SHP77 (cell line): ENCODE data around the gene SKI.

Experiments used
- DNase-seq, 2 experiments: peaks; one replicate each; lab custom pipeline; 2025; lab: John Stamatoyannopoulos, UW

Gene SKI

GRCh38 chr1:2229911-2230731, 2.0 kb downstream of the SKI start:
- DNase-seq, result no peak

GRCh38 chr1:2230781-2231531, 2.8 kb downstream of the SKI start:
- DNase-seq, result no peak

DNA sequence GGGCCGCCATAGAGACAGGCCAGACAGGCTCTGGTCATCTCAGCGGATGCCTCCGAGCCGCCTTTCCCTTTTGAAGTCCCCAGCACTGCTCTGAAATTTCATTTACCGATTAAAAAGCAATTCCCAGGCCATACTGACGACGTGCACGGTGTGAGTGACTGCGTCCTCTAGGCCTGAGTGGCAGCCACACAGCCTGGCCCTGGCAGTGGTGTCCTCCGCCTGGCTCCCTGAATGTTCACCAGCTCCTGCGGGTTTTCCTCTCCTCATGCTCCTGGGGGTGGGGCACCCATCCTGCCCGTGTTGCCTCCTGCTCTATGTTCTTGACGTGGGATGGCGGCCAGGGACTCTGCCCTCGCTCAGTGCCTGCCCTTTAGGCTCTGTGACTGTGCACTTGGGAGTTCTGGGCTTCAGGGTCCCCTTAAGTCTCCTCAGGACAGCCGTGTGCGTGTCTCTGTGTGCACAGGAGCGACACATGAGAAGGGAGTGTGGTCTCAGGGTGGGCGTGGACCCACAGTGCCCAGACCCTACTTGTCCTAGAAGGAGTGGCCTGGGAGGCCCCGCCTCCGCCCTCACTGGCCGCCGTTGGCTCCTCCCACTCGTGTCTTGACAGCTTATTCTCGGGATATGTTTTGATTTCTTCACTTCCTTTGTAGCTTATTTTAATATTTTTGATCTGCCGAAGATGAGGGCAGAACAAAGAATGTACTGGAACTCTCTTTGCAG, 3.6 kb downstream of the SKI start:
- DNase-seq, result no peak

GRCh38 chr1:2232255-2232915, 4.3 kb downstream of the SKI start:
- DNase-seq, result no peak

GRCh38 chr1:2232916-2233438, 4.9 kb downstream of the SKI start:
- no peak for DNase-seq

DNA sequence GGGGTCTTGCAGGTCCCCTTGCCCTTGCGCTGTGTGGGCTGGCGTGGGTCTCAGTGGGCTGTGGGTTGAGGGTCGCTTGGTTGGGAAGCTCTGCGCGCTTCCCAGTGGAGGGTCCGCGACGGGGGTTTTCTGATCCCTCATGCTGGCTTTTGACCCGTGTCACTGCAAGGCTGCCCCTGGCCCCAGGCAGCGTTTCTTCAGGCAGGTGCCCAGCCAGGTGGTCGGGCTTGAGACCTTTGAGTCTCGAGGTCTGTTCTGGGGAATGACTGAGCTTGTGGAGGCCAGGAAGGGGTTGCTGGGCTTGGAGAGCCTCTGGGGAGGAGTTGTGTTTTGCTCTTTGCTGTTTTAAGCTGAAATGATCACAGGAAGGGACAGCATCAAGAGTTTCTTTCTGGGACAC, 5.3 kb downstream of the SKI start:
- no peak for DNase-seq

- no peak for DNase-seq
These were observed 6.1 kb downstream of the SKI start for GRCh38 chr1:2233997-2234761.

DNA sequence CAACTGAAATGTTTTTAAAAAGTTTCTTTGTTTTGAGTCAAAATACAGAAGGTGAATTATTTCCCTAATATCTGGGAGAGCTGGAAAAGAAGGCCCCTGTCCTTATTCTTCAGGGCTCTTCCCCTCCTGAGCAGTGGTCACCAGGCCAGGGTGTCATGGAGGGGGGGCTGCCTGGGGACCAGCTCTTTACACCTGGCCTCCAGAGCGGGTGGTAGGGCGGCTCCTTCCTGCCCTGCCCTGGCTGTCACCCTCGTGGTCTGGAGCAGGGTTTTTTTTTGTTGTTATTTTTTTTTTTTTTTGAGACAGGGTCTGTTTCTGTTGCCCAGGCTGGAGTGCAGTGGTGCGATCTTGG, 6.6 kb downstream of the SKI start:
- DNase-seq, result no peak

DNA sequence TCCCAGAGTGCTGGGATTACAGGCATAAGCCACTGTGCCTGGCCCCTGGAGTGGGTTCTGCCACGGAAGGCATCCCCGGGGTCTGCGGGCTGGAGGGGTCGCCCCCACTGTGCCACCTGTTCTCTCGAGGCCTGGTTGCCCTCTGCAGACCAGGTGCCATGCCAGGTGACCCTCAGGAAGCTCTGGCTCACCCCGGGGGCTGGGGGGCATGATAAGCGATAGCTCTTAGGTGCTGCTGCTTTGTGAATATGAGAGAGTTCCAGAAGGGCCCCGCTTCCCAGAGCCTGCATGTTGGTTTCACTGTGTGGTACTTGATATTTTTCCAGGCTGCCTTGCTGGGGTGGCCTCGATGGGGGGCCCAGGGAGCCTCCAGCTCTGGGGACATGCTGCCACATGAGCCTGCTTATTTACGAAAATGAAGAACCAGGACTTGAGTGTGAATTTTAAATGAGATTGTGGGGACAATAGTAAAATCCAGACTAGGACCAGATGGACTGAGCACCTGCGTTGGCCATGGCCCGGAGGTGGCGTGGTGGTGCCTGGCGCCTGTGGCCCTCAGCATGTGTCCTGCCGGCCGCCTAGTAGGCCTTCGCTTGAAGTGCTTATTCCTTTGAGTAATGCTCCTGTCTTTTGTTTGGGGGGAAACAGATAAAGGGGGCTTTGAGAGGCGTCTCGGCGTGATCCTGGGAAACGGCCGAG, 7.3 kb downstream of the SKI start:
- no peak for DNase-seq

DNA sequence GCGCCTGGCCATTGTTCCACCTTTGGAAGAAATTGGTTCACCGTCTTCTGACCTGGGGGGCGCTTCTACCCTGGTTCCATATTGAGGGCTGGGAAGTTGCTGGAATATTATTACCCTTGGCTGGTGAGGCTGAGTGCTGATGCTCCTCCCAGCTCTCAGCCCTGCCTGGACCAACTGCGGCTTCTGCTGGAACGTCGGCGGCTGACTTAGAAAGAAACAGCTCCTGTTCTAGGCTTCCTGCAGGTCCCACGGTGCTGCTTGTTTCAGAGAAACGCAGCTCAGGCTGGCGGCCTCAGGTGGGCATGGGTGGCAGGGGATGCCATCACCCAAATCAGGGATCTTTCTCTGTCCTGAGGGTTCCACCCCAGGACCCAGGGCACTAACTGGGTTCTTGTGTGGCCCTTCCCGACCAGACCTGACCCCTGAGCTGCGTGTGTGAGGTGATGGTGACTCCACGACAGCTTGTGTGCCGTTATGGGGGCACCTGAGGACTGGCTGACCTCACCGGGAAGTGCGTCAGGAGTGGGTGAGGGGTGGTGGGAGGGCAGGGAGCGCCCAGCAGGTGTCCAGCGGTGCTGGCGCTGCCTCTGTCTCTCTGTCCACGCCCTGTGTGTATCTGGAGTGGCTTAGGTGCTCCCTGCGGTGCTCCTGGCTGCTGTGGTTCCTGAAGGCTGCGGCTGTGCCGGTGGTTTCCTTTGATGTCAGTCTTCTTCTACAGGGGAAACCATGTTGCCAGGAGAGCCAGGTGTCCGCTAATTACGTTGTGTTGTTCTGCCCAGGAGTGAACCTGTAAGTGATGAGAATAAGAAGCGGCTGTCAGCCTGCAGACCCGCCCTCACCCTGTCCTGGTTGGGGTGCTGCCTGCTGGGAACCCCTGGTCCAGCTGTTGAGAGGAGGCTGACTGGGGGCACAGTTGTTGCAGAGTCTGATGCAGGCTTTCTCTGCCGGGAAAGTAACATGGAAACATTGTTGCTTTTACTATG, 8.9 kb downstream of the SKI start:
- no peak for DNase-seq

DNA sequence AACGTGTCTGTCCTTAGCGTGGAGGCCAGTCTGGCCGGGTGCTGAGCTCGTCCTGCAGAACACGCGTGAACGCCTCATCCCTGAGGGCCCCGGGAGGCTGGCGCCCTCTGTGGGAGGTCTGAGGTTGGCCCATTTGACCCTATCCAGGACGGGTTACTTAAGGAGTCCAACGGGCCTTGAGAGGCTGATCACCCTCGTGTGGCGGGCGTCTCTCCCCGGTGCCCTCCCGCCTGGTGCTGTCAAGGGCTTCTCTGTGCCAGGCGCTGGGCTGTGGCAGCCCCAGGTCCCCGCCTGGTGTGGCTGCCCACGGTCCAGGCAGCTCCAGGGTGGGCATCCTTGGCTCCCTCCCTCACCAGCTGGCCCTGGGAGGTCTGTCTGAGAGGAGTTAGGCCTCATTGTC, 9.7 kb downstream of the SKI start:
- no peak for DNase-seq

DNA sequence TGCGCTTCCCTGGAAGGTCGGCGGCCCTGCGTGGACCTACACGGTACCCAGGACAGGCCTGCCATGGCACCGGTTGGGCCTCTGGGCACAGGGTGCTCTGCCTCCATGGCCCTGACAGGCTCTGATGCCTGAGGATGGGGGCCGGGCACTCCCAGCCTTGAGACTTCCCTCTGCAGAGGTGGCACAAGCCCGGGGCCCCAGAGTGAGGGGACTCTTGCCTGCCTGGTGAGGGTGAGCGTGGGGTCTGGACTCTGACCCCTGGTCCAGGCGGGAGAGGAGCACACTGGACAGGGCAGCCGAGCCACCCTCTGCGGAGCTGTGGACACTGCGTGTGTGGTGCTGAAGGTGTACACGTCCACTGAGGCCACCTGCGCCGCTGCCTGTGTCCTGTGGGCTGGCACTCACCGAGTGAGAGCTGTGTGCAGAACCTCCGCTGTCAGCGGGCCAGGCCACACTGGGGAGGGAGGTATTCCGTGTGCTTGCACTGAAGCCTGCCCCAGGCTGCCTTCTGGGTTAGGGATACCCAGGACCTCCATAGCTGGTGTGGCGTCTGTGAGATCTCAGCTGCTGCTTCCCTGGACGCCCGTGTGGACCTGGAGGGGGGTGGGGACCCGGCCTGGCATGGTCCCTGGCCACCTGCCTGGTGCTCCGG, 10.4 kb downstream of the SKI start:
- DNase-seq, result no peak

GRCh38 chr1:2239013-2239370, 10.9 kb downstream of the SKI start:
- no peak for DNase-seq

GRCh38 chr1:2239384-2239985, 11.4 kb downstream of the SKI start:
- DNase-seq, result no peak

- DNase-seq, result no peak
These were observed 12.4 kb downstream of the SKI start for GRCh38 chr1:2240270-2241156.

DNA sequence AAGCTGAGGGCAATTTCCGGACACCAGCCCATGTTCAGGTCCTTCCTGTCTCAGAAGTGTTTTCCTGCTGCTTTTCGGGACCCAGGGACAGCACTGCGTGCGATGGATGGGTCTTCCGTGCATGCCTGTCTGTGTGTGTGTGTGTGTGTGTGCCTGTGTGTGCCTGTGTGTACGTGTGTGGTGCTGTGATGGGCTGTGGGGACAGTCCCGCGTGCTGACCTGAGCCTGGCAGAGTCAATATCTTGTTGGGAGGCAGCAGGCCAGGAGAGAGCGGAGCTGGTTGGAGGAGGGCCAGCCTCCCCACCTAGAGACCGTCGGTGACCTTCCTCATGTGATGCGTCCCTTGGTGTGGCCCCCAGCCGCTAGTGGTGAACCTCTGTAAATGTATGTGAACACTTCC, 13.7 kb downstream of the SKI start:
- DNase-seq, result no peak
